HG03066 (cell line): Measurements from ENCODE around the gene JPH2.
"Not testable (repeated sequence)": the region's sequence is repeated elsewhere in the genome, so short reads cannot be mapped to it uniquely, and the experiment has no call there.

Experiments
- ATAC-seq: cut with Tn5 transposase; IDR thresholded peaks from one replicate; pipeline ENCODE4 v1.9.1; 2021; ENCODE audit warnings: low read depth; ENCODE audit not compliant: unreplicated experiment

JPH2 gene

GRCh38 chr20:44212792-44213191 lies 25.8 kb upstream of the JPH2 start:
- ATAC-seq: no peak

GRCh38 chr20:44211177-44212039 lies 24.4 kb upstream of the JPH2 start:
- peak; percentile 6 for ATAC-seq

GRCh38 chr20:44210406-44211176 lies 23.6 kb upstream of the JPH2 start, which contains the start of gene OSER1:
TSS of gene OSER1 (minus strand) at chr20:44210771. CDS start at chr20:44206957, 3,814 bp downstream.
- peak; percentile 83 for ATAC-seq

GRCh38 chr20:44209686-44210405 lies 22.9 kb upstream of the JPH2 start:
- ATAC-seq: no peak

GRCh38 chr20:44208770-44209169 lies 21.8 kb upstream of the JPH2 start:
- ATAC-seq: no peak

- ATAC-seq: no peak
Measured at GRCh38 chr20:44208165-44208564, 21.2 kb upstream of the JPH2 start.

- no peak for ATAC-seq
Measured at GRCh38 chr20:44207126-44207723, 20.2 kb upstream of the JPH2 start.

- no peak for ATAC-seq
Measured at GRCh38 chr20:44206132-44206531, 19.1 kb upstream of the JPH2 start.

- ATAC-seq: no peak
Measured at GRCh38 chr20:44204832-44205215, 17.8 kb upstream of the JPH2 start.

GRCh38 chr20:44204156-44204831 lies 17.3 kb upstream of the JPH2 start:
- ATAC-seq: no peak

GRCh38 chr20:44203161-44203560 lies 16.2 kb upstream of the JPH2 start:
- ATAC-seq: no peak

- ATAC-seq: no peak
Measured at GRCh38 chr20:44200983-44201382, 14.0 kb upstream of the JPH2 start.

GRCh38 chr20:44200371-44200770 lies 13.4 kb upstream of the JPH2 start:
- no peak for ATAC-seq

GRCh38 chr20:44199877-44200276 lies 12.9 kb upstream of the JPH2 start:
- ATAC-seq: no peak

- no peak for ATAC-seq
Measured at GRCh38 chr20:44198872-44199271, 11.9 kb upstream of the JPH2 start.

GRCh38 chr20:44196271-44196670 lies 9.3 kb upstream of the JPH2 start:
- ATAC-seq: no peak

- no peak for ATAC-seq
Measured at GRCh38 chr20:44195605-44196004, 8.6 kb upstream of the JPH2 start.

- ATAC-seq: no peak
Measured at GRCh38 chr20:44193801-44194200, 6.8 kb upstream of the JPH2 start.

GRCh38 chr20:44191640-44192039 lies 4.7 kb upstream of the JPH2 start:
- ATAC-seq: not testable (repeated sequence)
